HG02610 (cell line): ENCODE results near the gene METTL16.
A peak's percentile ranks its signal among the peaks of the same experiment; 100 is the strongest.
"Not testable (repeated sequence)": the region's sequence is repeated elsewhere in the genome, so short reads cannot be mapped to it uniquely, and the experiment has no call there.

Experiments
- ATAC-seq: cut with Tn5 transposase; IDR thresholded peaks from one replicate; pipeline ENCODE4 v1.9.1; 2021; ENCODE audit warnings: mild to moderate bottlenecking, moderate library complexity; ENCODE audit not compliant: unreplicated experiment

The METTL16 gene

GRCh38 chr17:2511462-2512369, at the start of gene METTL16:
TSS of gene METTL16 (minus strand) at chr17:2511888. CDS start at chr17:2502331, 9,557 bp downstream.
- ATAC-seq: peak; percentile 98

- ATAC-seq: no peak
Measured at GRCh38 chr17:2560658-2561057, 49.0 kb upstream of the METTL16 start.

- no peak for ATAC-seq
Measured at GRCh38 chr17:2551928-2552327, 40.2 kb upstream of the METTL16 start.

GRCh38 chr17:2551493-2551892, 39.8 kb upstream of the METTL16 start:
- ATAC-seq: no peak

GRCh38 chr17:2549392-2550211, 37.9 kb upstream of the METTL16 start:
- no peak for ATAC-seq

- not testable (repeated sequence) for ATAC-seq
Measured at GRCh38 chr17:2548026-2548425, 36.3 kb upstream of the METTL16 start.

- ATAC-seq: no peak
Measured at GRCh38 chr17:2547176-2547575, 35.5 kb upstream of the METTL16 start.

GRCh38 chr17:2545393-2545792, 33.7 kb upstream of the METTL16 start:
- ATAC-seq: no peak

- ATAC-seq: no peak
Measured at GRCh38 chr17:2542456-2542855, 30.8 kb upstream of the METTL16 start.

GRCh38 chr17:2542056-2542455, 30.4 kb upstream of the METTL16 start:
- ATAC-seq: no peak

- not testable (repeated sequence) for ATAC-seq
Measured at GRCh38 chr17:2537579-2537978, 25.9 kb upstream of the METTL16 start.

- ATAC-seq: no peak
Measured at GRCh38 chr17:2532146-2532720, 20.5 kb upstream of the METTL16 start.

GRCh38 chr17:2531243-2531954, 19.7 kb upstream of the METTL16 start:
- not testable (repeated sequence) for ATAC-seq

GRCh38 chr17:2521775-2522410, 10.2 kb upstream of the METTL16 start:
- ATAC-seq: not testable (repeated sequence)

GRCh38 chr17:2521257-2521656, 9.6 kb upstream of the METTL16 start:
- no peak for ATAC-seq

GRCh38 chr17:2517539-2517938, 5.9 kb upstream of the METTL16 start:
- ATAC-seq: no peak

GRCh38 chr17:2511138-2511461, 588 bp downstream of the METTL16 start:
- ATAC-seq: no peak

- no peak for ATAC-seq
Measured at GRCh38 chr17:2510559-2510958, 1.1 kb downstream of the METTL16 start.

GRCh38 chr17:2508035-2508434, 3.7 kb downstream of the METTL16 start:
- no peak for ATAC-seq

- ATAC-seq: not testable (repeated sequence)
Measured at GRCh38 chr17:2507015-2507414, 4.7 kb downstream of the METTL16 start.
